Mesendoderm (in vitro differentiated cells): Measurements from ENCODE around the gene NDST1.

Source experiments
- DNase-seq: peaks from one replicate; pipeline ENCODE4 v3.0.0; 2013
- H2AK5ac ChIP-seq: 2 replicates; pipeline ENCODE4 v1.6.1; 2013; ENCODE audit warnings: low read length, inconsistent platforms
- H2BK120ac ChIP-seq: 2 replicates; pipeline ENCODE4 v1.6.1; 2013; ENCODE audit warnings: low read depth, mild to moderate bottlenecking, low read length, moderate library complexity, mixed read lengths
- H2BK15ac ChIP-seq: replicated peaks from 2 replicates; pipeline ENCODE4 v1.6.1; 2013; ENCODE audit warnings: low read depth, mild to moderate bottlenecking, moderate library complexity
- H2BK5ac ChIP-seq: 2 replicates; pipeline ENCODE4 v1.6.1; 2013; ENCODE audit warnings: low read length, inconsistent platforms
- H3K18ac ChIP-seq: 2 replicates; pipeline ENCODE4 v1.6.1; 2013; ENCODE audit warnings: mild to moderate bottlenecking, low read length, mixed read lengths
- H3K23ac ChIP-seq: one replicate; pipeline ENCODE4 v1.6.1; 2013; ENCODE audit warnings: low read length
- H3K27ac ChIP-seq: 2 replicates; pipeline ENCODE4 v1.5.1; 2013; ENCODE audit warnings: low read depth, mild to moderate bottlenecking, inconsistent platforms, low read length, moderate library complexity
- H3K27me3 ChIP-seq: 2 replicates; pipeline ENCODE4 v1.6.1; 2013; ENCODE audit warnings: low read length, control low read depth, mild to moderate bottlenecking, inconsistent platforms; ENCODE audit not compliant: insufficient read depth, poor library complexity
- H3K36me3 ChIP-seq: 2 replicates; pipeline ENCODE4 v1.6.1; 2013; ENCODE audit warnings: low read length, inconsistent platforms; ENCODE audit not compliant: control insufficient read depth, insufficient read depth
- H3K4ac ChIP-seq: one replicate; pipeline ENCODE4 v1.6.1; 2013; ENCODE audit warnings: low read depth, mild to moderate bottlenecking, low read length, moderate library complexity
- H3K4me1 ChIP-seq: 2 replicates; pipeline ENCODE4 v1.6.1; 2013; ENCODE audit warnings: low read depth, low read length, inconsistent platforms; ENCODE audit not compliant: control insufficient read depth
- H3K4me2 ChIP-seq: 2 replicates; pipeline ENCODE4 v1.6.1; 2013; ENCODE audit warnings: low read length
- H3K4me3 ChIP-seq: 2 replicates; pipeline ENCODE4 v1.5.1; 2013; ENCODE audit warnings: mild to moderate bottlenecking, low read length
- H3K56ac ChIP-seq: one replicate; pipeline ENCODE4 v1.6.1; 2013; ENCODE audit warnings: low read length
- H3K79me1 ChIP-seq: 2 replicates; pipeline ENCODE4 v1.6.1; 2013; ENCODE audit warnings: low read length, inconsistent platforms
- H3K79me2 ChIP-seq: 2 replicates; pipeline ENCODE4 v1.6.1; 2013; ENCODE audit warnings: mild to moderate bottlenecking, low read length; ENCODE audit not compliant: control insufficient read depth, insufficient read depth
- H3K9ac ChIP-seq: 2 replicates; pipeline ENCODE4 v1.6.1; 2013; ENCODE audit warnings: low read length, inconsistent platforms
- H4K5ac ChIP-seq: one replicate; pipeline ENCODE4 v1.6.1; 2013; ENCODE audit warnings: low read length
- H4K8ac ChIP-seq: one replicate; pipeline ENCODE4 v1.6.1; 2013; ENCODE audit warnings: low read depth, mild to moderate bottlenecking, control low read depth, low read length, moderate library complexity
- WGBS: extraction: QIAGEN DNeasy Blood & Tissue Kit; methylation state at CpG from one replicate; pipeline ENCODE4 v1.1.7; 2013; ENCODE audit warnings: low lambda C conversion rate, missing lambda C conversion rate; ENCODE audit not compliant: insufficient coverage; ENCODE audit errors: extremely low coverage; 5-methylcytosine and 5-hydroxymethylcytosine counted together

The NDST1 gene

GRCh38 chr5:150506571-150507473 is 1.1 kb upstream of the NDST1 start:
- no peak for DNase-seq
- peaks cover 48% of the 10 kb centered on the region for H3K79me1 ChIP-seq
- no peak overlapping the region for H3K9ac ChIP-seq
- peaks cover 13% of the 10 kb centered on the region for H3K4me1 ChIP-seq
- peaks cover 94% of the 10 kb centered on the region for H3K79me2 ChIP-seq
- no peak overlapping the region for H2BK15ac ChIP-seq
- no peak overlapping the region for H3K4me3 ChIP-seq
- H2AK5ac ChIP-seq, result no peak overlapping the region
- H3K4ac ChIP-seq, result no peak overlapping the region
- H3K27me3 ChIP-seq, result no peaks in the 10 kb centered on the region
- no peak overlapping the region for H4K5ac ChIP-seq
- H2BK120ac ChIP-seq, result no peak overlapping the region
- no peak overlapping the region for H3K27ac ChIP-seq
- no peak overlapping the region for H2BK5ac ChIP-seq
- no peak overlapping the region for H3K23ac ChIP-seq
- H3K4me2 ChIP-seq, result no peak overlapping the region
- H3K18ac ChIP-seq, result no peak overlapping the region
- no peak overlapping the region for H3K56ac ChIP-seq
- no peaks in the 10 kb centered on the region for H3K36me3 ChIP-seq
- no CpG with 5 or more reads among the region's 11 CpGs for WGBS
- no peak overlapping the region for H4K8ac ChIP-seq

- Histone ChIP-seq H3K79me2 (peaks cover 94% of the 10 kb centered on the region), H2AK5ac (no peak overlapping the region), H3K79me1 (peaks cover 49% of the 10 kb centered on the region), H3K18ac (no peak overlapping the region), H3K4ac (no peak overlapping the region), H3K9ac (no peak overlapping the region), H3K23ac (no peak overlapping the region), H3K27ac (no peak overlapping the region), H2BK5ac (no peak overlapping the region), H3K27me3 (no peaks in the 10 kb centered on the region), H3K4me2 (no peak overlapping the region), H3K56ac (no peak overlapping the region), H4K8ac (no peak overlapping the region), H3K4me3 (no peak overlapping the region), H3K4me1 (peaks cover 16% of the 10 kb centered on the region), H2BK15ac (no peak overlapping the region), H3K36me3 (no peaks in the 10 kb centered on the region), H2BK120ac (no peak overlapping the region), H4K5ac (no peak overlapping the region)
- no CpG with 5 or more reads among the region's 2 CpGs for WGBS
- DNase-seq, result no peak
These were observed 328 bp downstream of the NDST1 start for GRCh38 chr5:150508277-150508640.

GRCh38 chr5:150508828-150509227 is 897 bp downstream of the NDST1 start:
- no CpG with 5 or more reads among the region's 4 CpGs for WGBS
- H3K4ac ChIP-seq, result no peak overlapping the region
- no peaks in the 10 kb centered on the region for H3K36me3 ChIP-seq
- H4K5ac ChIP-seq, result no peak overlapping the region
- H3K23ac ChIP-seq, result no peak overlapping the region
- DNase-seq, result no peak
- H3K4me2 ChIP-seq, result no peak overlapping the region
- no peak overlapping the region for H3K4me3 ChIP-seq
- H3K27me3 ChIP-seq, result no peaks in the 10 kb centered on the region
- H3K56ac ChIP-seq, result no peak overlapping the region
- no peak overlapping the region for H2AK5ac ChIP-seq
- H3K18ac ChIP-seq, result no peak overlapping the region
- H3K79me1 ChIP-seq, result peaks cover 49% of the 10 kb centered on the region
- H3K9ac ChIP-seq, result no peak overlapping the region
- H3K4me1 ChIP-seq, result peaks cover 16% of the 10 kb centered on the region
- no peak overlapping the region for H2BK5ac ChIP-seq
- H3K79me2 ChIP-seq, result peaks cover 94% of the 10 kb centered on the region
- no peak overlapping the region for H2BK120ac ChIP-seq
- H3K27ac ChIP-seq, result no peak overlapping the region
- no peak overlapping the region for H2BK15ac ChIP-seq
- H4K8ac ChIP-seq, result no peak overlapping the region

DNA sequence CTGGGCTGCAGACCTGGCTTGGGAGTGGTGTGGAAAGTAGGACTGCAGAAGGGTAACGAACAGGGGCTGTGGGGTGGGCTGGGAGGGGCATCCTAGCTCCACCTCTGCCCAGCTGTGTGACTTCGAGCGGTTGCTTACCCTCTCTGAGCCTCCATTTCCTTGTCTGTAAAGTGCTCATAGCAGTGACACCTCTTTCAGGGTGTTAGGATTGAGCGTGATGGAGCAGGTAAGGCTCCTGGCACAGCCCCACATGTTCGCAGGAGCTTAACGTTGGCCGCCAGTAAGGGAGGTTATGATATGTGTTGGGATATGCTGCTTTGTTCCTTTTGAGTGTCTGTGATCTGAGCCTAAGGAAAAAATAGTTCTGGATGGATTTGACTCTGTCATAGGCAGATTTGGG is 2.1 kb downstream of the NDST1 start:
- Histone ChIP-seq H2BK5ac (no peak overlapping the region), H3K9ac (peak overlapping the region; percentile 6), H3K4ac (no peak overlapping the region), H3K27me3 (no peaks in the 10 kb centered on the region), H3K79me2 (peaks cover 92% of the 10 kb centered on the region), H4K5ac (no peak overlapping the region), H3K4me3 (no peak overlapping the region), H3K4me1 (peaks cover 17% of the 10 kb centered on the region), H2BK15ac (no peak overlapping the region), H4K8ac (no peak overlapping the region), H3K79me1 (peaks cover 45% of the 10 kb centered on the region), H3K18ac (peak overlapping the region; percentile 9), H2BK120ac (no peak overlapping the region), H3K23ac (no peak overlapping the region), H3K27ac (no peak overlapping the region), H3K36me3 (no peaks in the 10 kb centered on the region), H3K4me2 (no peak overlapping the region), H3K56ac (no peak overlapping the region), H2AK5ac (no peak overlapping the region)
- no peak for DNase-seq
- WGBS, result no CpG with 5 or more reads among the region's 7 CpGs

- no peak overlapping the region for H3K27ac ChIP-seq
These were observed 2.7 kb downstream of the NDST1 start for GRCh38 chr5:150510460-150511263.

More at GRCh38 chr5:150510460-150511263, 2.7 kb downstream of the NDST1 start:
- Histone ChIP-seq H3K36me3 (no peaks in the 10 kb centered on the region), H3K4me1 (peaks cover 23% of the 10 kb centered on the region), H2BK120ac (no peak overlapping the region), H3K56ac (peak overlapping the region; percentile 34), H2BK5ac (no peak overlapping the region), H3K18ac (no peak overlapping the region), H4K8ac (no peak overlapping the region), H2BK15ac (no peak overlapping the region), H3K4me2 (no peak overlapping the region), H4K5ac (no peak overlapping the region), H3K9ac (peak overlapping the region; percentile 44), H3K4me3 (no peak overlapping the region), H3K79me1 (peaks cover 47% of the 10 kb centered on the region), H3K79me2 (peaks cover 92% of the 10 kb centered on the region), H2AK5ac (no peak overlapping the region), H3K23ac (no peak overlapping the region), H3K4ac (no peak overlapping the region), H3K27me3 (no peaks in the 10 kb centered on the region)
- no CpG with 5 or more reads among the region's 12 CpGs for WGBS
- no peak for DNase-seq
